GM21786 (cell line): ENCODE data around the gene LYSET.
"Not testable (repeated sequence)": the region's sequence is repeated elsewhere in the genome, so short reads cannot be mapped to it uniquely, and the experiment has no call there.

Experiments
- ATAC-seq: cut with Tn5 transposase; IDR thresholded peaks from one replicate; pipeline ENCODE4 v1.9.1; 2021; ENCODE audit not compliant: unreplicated experiment

Gene LYSET

GRCh38 chr14:93165271-93166265 lies 19.5 kb upstream of the LYSET start:
- not testable (repeated sequence) for ATAC-seq

GRCh38 chr14:93168610-93169009 lies 16.5 kb upstream of the LYSET start:
- ATAC-seq = not testable (repeated sequence)

GRCh38 chr14:93169619-93170018 lies 15.5 kb upstream of the LYSET start:
- not testable (repeated sequence) for ATAC-seq

- not testable (repeated sequence) for ATAC-seq
Measured at GRCh38 chr14:93170141-93170540, 15.0 kb upstream of the LYSET start.

GRCh38 chr14:93171376-93171775 lies 13.7 kb upstream of the LYSET start:
- ATAC-seq = no peak

GRCh38 chr14:93173943-93174395 lies 11.1 kb upstream of the LYSET start:
- ATAC-seq = no peak

GRCh38 chr14:93174731-93175130 lies 10.4 kb upstream of the LYSET start:
- ATAC-seq = not testable (repeated sequence)

- no peak for ATAC-seq
Measured at GRCh38 chr14:93175492-93175891, 9.6 kb upstream of the LYSET start.

- no peak for ATAC-seq
Measured at GRCh38 chr14:93183596-93184317, 1.4 kb upstream of the LYSET start.

GRCh38 chr14:93185349-93185720 lies 218 bp downstream of the LYSET start:
- ATAC-seq = no peak

GRCh38 chr14:93186466-93186865 lies 1.3 kb downstream of the LYSET start:
- ATAC-seq = no peak

GRCh38 chr14:93186956-93187355 lies 1.8 kb downstream of the LYSET start:
- no peak for ATAC-seq

- no peak for ATAC-seq
Measured at GRCh38 chr14:93195316-93195999, 10.3 kb downstream of the LYSET start.

- ATAC-seq = no peak
Measured at GRCh38 chr14:93199031-93199430, 13.9 kb downstream of the LYSET start.

- no peak for ATAC-seq
Measured at GRCh38 chr14:93200553-93200952, 15.4 kb downstream of the LYSET start.

GRCh38 chr14:93201155-93201704 lies 16.1 kb downstream of the LYSET start:
- no peak for ATAC-seq

- ATAC-seq = peak; percentile 77
Measured at GRCh38 chr14:93206793-93207467, 21.8 kb downstream of the LYSET start, which contains the start of the genes GON7 and UBR7. Gene GON7, minus strand, starts transcription at chr14:93207065. Its CDS starts 28 bp downstream, at chr14:93207037. Gene UBR7, plus strand, starts transcription at chr14:93207256. Its CDS starts 36 bp downstream, at chr14:93207292.

- peak; percentile 43 for ATAC-seq
Measured at GRCh38 chr14:93207468-93208308, 22.6 kb downstream of the LYSET start.

GRCh38 chr14:93212432-93212831 lies 27.3 kb downstream of the LYSET start:
- ATAC-seq = peak; percentile 71
